Fibroblast of upper back skin (primary cell): Measurements from ENCODE around the gene PCGF2.
A peak's percentile ranks its signal among the peaks of the same experiment; 100 is the strongest.

Experiments used
- DNase-seq: peaks from one replicate; pipeline ENCODE4 v3.0.0-alpha.2; 2013

PCGF2 gene

DNA sequence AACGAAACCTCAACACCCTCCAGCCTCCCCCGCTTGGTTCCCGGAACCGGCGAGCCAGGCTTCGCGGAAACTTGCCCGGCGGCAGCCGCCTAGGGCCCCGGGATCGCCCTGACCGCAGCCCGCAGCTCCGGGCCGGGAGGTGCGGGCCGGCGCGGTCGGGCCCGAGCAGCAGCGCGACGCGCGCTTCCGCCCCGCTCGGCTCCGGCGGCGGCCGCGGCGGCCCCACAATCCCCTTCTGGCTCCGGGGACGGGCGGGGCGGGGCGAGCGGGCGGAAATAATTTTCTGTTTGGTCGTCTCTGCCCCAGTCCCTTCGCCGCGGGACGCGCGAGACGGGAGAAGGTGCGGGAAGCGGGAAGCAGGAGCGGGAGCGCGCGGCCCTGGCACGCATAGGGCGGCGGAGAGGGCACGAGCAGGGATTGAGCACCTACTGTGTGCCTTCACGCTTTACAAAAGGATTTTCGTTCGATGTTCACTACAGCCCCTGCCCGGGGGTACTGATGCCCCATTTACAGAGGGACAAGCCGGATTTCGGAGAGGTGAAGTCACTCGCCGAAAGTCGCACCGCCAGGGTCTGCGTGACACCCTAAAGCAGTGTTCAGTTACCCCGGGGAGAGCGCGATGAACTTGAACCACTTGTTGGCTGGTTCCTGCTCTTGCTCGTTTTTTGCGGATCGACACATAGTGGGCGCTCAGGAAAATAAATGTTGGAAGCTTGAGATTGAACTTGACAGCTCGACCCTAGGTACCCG lies 45.8 kb downstream of the PCGF2 start:
- peak; percentile 83 for DNase-seq

DNA sequence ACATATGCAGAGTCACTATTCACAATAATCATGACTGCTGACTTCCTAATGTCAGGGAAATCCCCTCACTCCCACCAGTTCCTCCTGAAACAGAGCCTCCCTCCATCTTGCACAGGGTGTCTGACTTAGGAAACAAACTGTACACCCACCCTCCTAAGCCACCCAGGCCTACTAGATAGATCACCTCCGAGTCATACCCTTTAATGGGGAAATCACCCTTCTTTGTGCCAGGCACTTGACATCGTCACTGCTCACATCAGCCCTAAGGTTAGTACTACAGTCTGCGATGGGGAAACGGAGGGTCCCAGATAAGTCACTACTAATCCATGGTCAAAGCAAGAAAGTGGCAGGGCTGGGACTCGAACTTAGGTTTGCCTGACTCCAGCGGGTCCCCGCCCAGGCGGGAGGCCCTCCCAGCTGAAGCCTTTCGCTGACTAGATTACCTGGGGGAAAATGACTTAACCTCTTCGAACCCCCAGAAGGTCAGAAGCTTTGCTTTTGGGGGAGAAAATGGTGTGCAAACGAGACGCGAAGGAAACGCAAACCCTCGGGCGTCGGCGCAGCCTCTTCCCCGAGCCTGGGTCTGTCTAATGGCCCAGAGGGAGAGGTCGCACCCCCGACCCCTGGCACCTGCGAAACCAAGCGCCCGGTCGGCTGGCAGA lies 46.5 kb downstream of the PCGF2 start:
- DNase-seq = no peak

DNA sequence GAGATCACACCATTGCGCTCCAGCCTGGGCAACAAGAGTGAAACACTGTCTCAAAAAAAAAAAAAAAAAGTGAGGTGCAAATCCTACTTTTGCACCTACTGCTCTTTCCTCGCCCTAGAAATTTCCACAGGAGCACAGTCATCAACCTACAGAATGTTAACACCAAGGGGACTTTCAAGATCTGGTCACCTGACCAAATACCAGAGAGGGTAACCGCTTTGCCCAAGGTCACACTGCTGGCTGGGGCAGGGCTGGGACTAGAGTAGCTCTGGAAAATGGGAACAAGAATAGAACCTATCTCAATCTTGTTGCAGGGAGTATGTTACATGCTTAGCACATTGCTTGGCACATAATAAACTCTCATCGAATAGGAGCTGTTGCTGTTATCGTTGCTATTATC lies 49.4 kb downstream of the PCGF2 start:
- DNase-seq = no peak

DNA sequence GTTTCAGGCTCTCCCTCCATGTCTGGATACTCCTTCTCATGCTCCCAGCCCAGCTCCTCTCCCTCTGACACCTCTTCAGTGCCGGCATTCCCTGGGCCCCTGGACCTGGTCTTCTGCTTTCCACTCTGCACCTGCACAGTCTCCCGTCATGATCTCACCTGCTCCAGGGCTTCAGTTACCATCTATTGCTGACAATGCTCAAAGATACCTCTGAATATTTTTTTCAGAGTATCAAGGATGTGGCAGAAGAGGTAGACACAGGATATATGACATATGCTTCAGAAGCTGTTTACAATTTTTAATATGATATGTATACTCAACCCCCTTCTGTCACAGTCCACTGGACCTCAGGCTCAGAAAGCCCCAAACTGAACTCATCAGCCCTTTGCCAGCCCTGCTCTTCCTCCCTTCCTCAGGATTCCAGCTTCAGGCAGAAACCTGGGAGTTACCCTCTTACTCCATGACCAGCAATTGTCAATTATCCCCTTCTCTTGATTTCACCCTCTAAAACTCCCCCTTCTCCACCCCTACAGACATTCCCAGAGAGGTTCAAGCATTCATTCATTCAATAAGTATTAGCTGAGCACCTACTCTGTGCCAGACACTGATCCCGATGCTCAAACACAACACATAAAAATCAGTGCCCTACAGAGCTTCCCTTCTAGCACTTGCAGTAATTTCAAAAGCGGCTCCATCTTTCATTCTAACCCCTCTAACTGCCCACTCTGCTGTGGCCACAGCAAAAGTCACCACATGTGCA lies 50.9 kb downstream of the PCGF2 start:
- DNase-seq = no peak

DNA sequence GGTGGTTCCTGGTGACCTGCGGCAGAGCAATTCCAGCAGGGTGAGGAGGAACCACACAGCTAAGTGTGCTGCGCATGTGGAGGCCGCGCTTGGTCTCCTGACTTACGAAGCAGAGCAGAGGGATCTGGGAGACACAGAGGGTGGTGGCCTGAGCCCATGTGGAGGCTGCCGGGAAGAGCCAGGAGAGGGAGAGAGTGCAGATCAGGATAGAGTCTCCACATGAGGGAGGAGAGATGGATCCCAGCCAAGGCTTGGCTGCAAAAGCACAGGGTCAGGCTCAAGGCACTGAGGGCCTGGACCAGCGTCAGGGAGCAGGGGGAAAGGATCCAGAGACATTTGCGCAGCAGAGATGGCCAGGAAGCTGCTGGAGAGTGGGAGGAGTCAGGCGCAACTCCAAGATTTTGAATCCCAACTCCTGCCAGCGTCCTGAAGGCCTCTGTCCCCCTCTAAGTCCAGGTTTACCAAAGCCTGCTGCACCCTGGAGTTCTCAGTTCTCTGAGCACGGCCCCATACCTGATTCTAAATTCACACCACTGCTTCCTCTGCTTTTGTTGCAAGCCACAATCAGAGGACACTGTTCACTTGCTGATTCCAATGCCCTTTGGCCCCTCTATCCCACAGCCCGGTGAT lies 54.3 kb downstream of the PCGF2 start:
- peak; percentile 58 for DNase-seq

DNA sequence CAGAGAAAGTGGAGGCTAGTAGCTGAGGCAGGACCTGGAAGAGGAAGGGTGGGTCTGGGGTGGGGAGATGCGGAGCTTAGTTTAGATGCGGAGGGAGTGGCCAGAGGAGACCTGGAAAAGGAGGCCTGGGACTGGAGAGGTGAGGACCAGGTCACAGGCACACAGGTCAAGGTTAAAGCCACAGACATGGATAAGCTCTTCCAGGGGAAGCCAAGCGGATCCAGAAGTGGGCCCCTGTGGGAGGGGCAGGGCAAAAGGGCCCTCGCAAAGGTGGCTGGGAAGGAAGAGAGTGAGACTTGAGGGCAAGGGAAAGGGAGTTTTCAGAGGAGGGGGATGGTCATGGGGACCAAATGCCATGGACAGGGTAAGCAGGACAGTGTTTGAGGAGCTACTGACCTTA lies 57.0 kb downstream of the PCGF2 start:
- DNase-seq = no peak

DNA sequence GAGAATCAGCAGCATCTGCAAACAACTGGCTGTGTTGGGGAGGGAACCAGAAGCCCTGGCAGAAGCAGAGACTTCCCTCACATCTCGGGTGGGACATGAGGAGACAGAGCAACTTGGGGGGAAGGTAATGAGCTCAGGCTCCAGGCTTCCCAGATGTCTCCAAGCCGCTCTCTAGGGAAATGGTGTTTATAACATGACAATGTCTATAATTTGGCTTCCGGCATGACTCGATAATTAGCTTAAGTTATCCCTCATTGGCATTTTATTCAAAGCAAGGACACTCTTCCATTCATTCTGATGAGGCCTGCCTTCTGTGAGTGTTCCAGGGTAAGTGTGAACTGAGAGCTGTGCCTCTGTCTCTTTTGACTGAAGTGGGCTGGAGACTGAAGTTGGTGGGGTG lies 57.8 kb downstream of the PCGF2 start:
- no peak for DNase-seq

DNA sequence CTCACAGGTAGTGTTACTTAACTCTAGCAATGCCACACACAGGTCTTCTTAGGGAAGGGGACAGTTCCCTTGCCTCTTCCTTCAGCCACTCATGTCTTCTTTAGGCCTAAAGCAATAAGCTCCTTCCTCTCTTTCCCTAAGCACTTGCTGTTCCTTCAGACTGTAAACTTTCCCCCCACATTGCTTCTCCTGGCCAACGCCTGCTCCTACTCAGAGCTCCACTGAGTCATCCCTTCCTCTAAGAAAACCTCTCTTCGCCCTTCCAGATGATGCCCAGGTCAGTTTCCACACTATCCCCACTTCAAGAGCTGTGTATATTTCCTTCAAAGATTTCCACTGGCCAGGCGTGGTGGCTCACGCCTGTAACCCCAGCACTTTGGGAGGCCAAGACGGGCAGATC lies 60.9 kb downstream of the PCGF2 start:
- DNase-seq = no peak

DNA sequence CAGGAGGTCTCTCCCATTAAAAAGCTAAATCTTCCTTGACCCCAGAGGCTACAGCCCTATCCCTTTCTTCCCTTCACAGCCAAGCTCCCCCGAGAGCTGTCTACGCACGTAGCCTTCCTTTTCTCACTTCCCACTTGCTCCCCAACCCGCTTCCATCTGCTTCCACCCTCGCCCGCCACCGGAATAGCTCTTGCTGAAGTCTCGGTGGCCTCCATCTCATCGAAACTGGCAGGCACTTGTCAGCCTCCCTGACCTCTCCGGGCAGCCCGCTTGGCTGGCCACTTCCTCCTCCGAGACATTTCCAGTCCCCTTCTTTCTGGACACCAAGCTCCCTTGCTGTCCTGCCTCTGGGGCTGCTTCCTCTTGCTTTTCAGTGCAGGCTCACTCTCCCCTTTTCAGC lies 62.6 kb downstream of the PCGF2 start:
- DNase-seq = no peak
